ENCODE data around the gene CLK1.

GRCh38 chr2:200863782-200864175 is 679 bp downstream of the CLK1 start:
- TF ChIP-seq, protein P1, sequence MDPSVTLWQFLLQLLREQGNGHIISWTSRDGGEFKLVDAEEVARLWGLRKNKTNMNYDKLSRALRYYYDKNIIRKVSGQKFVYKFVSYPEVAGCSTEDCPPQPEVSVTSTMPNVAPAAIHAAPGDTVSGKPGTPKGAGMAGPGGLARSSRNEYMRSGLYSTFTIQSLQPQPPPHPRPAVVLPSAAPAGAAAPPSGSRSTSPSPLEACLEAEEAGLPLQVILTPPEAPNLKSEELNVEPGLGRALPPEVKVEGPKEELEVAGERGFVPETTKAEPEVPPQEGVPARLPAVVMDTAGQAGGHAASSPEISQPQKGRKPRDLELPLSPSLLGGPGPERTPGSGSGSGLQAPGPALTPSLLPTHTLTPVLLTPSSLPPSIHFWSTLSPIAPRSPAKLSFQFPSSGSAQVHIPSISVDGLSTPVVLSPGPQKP (IDR thresholded peaks at IDR 0.05; ENCODE audit: low read depth, low read length) = no peak
- no peak for TF ChIP-seq CTCF (IDR thresholded peaks at IDR 0.05)
- TF ChIP-seq TP53 (CRISPR knock-in tag; IDR thresholded peaks at IDR 0.05) = no peak
- no peak for TF ChIP-seq POLR2A (IDR thresholded peaks at IDR 0.05; ENCODE audit: low read length)
- TF ChIP-seq EHMT2 (IDR thresholded peaks at IDR 0.05; ENCODE audit: low read depth) = no peak
- no peak for TF ChIP-seq CEBPB (IDR thresholded peaks at IDR 0.05)
- no peak for TF ChIP-seq HOXA7 (CRISPR knock-in tag; IDR thresholded peaks at IDR 0.05)
- TF ChIP-seq, protein P2, sequence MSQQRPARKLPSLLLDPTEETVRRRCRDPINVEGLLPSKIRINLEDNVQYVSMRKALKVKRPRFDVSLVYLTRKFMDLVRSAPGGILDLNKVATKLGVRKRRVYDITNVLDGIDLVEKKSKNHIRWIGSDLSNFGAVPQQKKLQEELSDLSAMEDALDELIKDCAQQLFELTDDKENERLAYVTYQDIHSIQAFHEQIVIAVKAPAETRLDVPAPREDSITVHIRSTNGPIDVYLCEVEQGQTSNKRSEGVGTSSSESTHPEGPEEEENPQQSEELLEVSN (IDR thresholded peaks at IDR 0.05; ENCODE audit: borderline replicate concordance, low read depth) = no peak
